Sigmoid colon (tissue), 7 donors: ENCODE data around the gene MAD2L2. TPM values are rescaled to one million over a fixed set of nuclear protein-coding genes. Genes with fewer than 3 reads are reported as not detected.

Source experiments
- DNase-seq: peaks from one replicate; pipeline ENCODE4 v3.0.0-alpha.2; 2019
- H3K27ac ChIP-seq, 4 donors: fragments of 200-600 bp; sonication (generic); one replicate each; pipeline ENCODE4 v1.5.1; 2016 to 2019; ENCODE audit warnings: mild to moderate bottlenecking in 1 of 4
- H3K27me3 ChIP-seq, 3 donors: fragments of 200-600 bp; sonication (generic); one replicate each; pipeline ENCODE4 v1.5.1; 2019; ENCODE audit warnings: mild to moderate bottlenecking in 1 of 3
- H3K36me3 ChIP-seq, 4 donors: fragments of 200-600 bp; sonication (generic); one replicate each; pipeline ENCODE4 v1.5.1; 2016 to 2019
- H3K4me1 ChIP-seq, 4 donors: fragments of 200-600 bp; sonication (generic); one replicate each; pipeline ENCODE4 v1.5.1; 2017 to 2019
- H3K4me3 ChIP-seq, 4 donors: fragments of 200-600 bp; sonication (generic); one replicate each; pipeline ENCODE4 v1.5.1; 2017 to 2019; ENCODE audit warnings: mild to moderate bottlenecking in 2 of 4, moderate library complexity in 1 of 4
- H3K9me3 ChIP-seq, 4 donors: fragments of 200-600 bp in 3 of 4; sonication (generic) in 3 of 4; one replicate each; pipeline versions ENCODE4 v1.5.1 to v1.6.1; 2013 to 2019
- CTCF ChIP-seq, 4 experiments: fragments of 450-650 bp in 3 of 4; fragments of 200-600 bp in 1 of 4; IDR thresholded peaks; one replicate each; pipeline ENCODE4 v1.5.1; 2016 to 2019; ENCODE audit warnings: antibody characterized with exemption in 4 of 4, mild to moderate bottlenecking in 3 of 4, moderate library complexity in 2 of 4
- EP300 ChIP-seq, 4 donors: sonication (generic); formaldehyde crosslinking; IDR thresholded peaks; one replicate each; pipeline ENCODE4 v1.6.1; 2017; ENCODE audit warnings: antibody characterized with exemption in 4 of 4
- POLR2A ChIP-seq, 2 donors: fragments of 450-650 bp; IDR thresholded peaks; one replicate each; pipeline ENCODE4 v1.6.1; 2016; ENCODE audit warnings: antibody characterized with exemption in 2 of 2, mild to moderate bottlenecking in 2 of 2, moderate library complexity in 2 of 2
- POLR2AphosphoS5 ChIP-seq, 4 donors: sonication (generic); formaldehyde crosslinking; IDR thresholded peaks; one replicate each; pipeline ENCODE4 v1.6.1; 2017; ENCODE audit warnings: antibody characterized with exemption in 4 of 4
- WGBS, 2 donors: extraction: QIAGEN DNeasy Blood & Tissue Kit; methylation state at CpG; one replicate each; pipeline ENCODE4 v1.1.7; 2013; 5-methylcytosine and 5-hydroxymethylcytosine counted together
- intact Hi-C: fragments of 100-400 bp; cut with DNase I; formaldehyde crosslinking; loops from one replicate; pipeline ENCODE4 v1.15.1; 2023
- polyA plus RNA-seq, 3 donors: library from polyadenylated mRNA; stranded (reverse); fragments of 200-250 nt; gene quantifications; one replicate each; pipeline ENCODE4 v1.2.3, GENCODE V29; 2013
- total RNA-seq, 4 donors: library from RNA; depleted of rRNA; stranded (reverse); fragments of >200 nt; gene quantifications; one replicate each; pipeline ENCODE4 v1.1.0, GENCODE V29; 2016
- donor health status: healthy with polysubstance abuse.
- donor health status: Bipolar disorder and iron deficiency.
- donor health status: healthy.

Gene MAD2L2
- total and polyA plus RNA-seq, 7 donors, result 8.8 to 57.9 (median 28.2) TPM

GRCh38 chr1:11654137-11654938 is 26.6 kb downstream of the MAD2L2 start, which contains the start of the genes FBXO2 and FBXO44:
Gene FBXO2 (minus strand): TSS chr1:11654429. CDS start chr1:11654340, 89 bp downstream.
Gene FBXO44 (plus strand): TSS chr1:11654877. CDS start chr1:11655836, 959 bp downstream.
- Histone ChIP-seq H3K9me3 (no peaks in the 10 kb centered on the region), H3K4me1 (peaks cover 0 to 35% (median 29%) of the 10 kb centered on the region in 4 donors), H3K27me3 (peaks cover 7 to 17% (median 10%) of the 10 kb centered on the region in 3 donors), H3K27ac (peak within 1 kb of the TSS; percentile 24 to 80 (median 47)), H3K4me3 (peak within 1 kb of the TSS; percentile 57 to 78 (median 69)), H3K36me3 (peaks cover 0 to 18% (median 0%) of the 10 kb centered on the region in 4 donors)
- peak; percentile 77 for DNase-seq
- intact Hi-C loops, result loop anchor here (5.0 kb wide), 4 partner anchors 83 to 253 kb away; partner anchors contain the start of gene AGTRAP
- 3 to 6% methylated on average over 94 of the region's 94 CpGs for WGBS, 2 donors
- no peak for TF ChIP-seq POLR2AphosphoS5 (IDR thresholded peaks at IDR 0.05)
- TF ChIP-seq POLR2A (IDR thresholded peaks at IDR 0.05), result no peak
- no peak for TF ChIP-seq CTCF (IDR thresholded peaks at IDR 0.05)

- peaks cover 0 to 40% (median 32%) of the 10 kb centered on the region in 4 donors for H3K4me1 ChIP-seq
- no peaks in the 10 kb centered on the region for H3K9me3 ChIP-seq
- TF ChIP-seq POLR2AphosphoS5 (IDR thresholded peaks at IDR 0.05) (no peak), EP300 (IDR thresholded peaks at IDR 0.05) (no peak), CTCF (IDR thresholded peaks at IDR 0.05) (no peak), POLR2A (IDR thresholded peaks at IDR 0.05) (no peak)
- peaks cover 7 to 23% (median 14%) of the 10 kb centered on the region in 3 donors for H3K27me3 ChIP-seq
- no peak for DNase-seq
- H3K4me3 ChIP-seq, result peak overlapping the region in 3 of 4 donors; percentile 57 to 78 (median 76)
- peaks cover 0 to 15% (median 0%) of the 10 kb centered on the region in 4 donors for H3K36me3 ChIP-seq
- peak overlapping the region in 2 of 4 donors; percentile 62 to 80 for H3K27ac ChIP-seq
- intact Hi-C loops, result loop anchor here (5.0 kb wide), 4 partner anchors 84 to 254 kb away; partner anchors contain the start of gene AGTRAP
- WGBS, 2 donors, result 55 to 82% methylated on average over 7 of the region's 7 CpGs
Measured at GRCh38 chr1:11653861-11654136, 27.1 kb downstream of the MAD2L2 start.

GRCh38 chr1:11653101-11653860 is 27.7 kb downstream of the MAD2L2 start:
- no peak overlapping the region for H3K4me3 ChIP-seq
- H3K9me3 ChIP-seq, result no peaks in the 10 kb centered on the region
- peaks cover 0 to 46% (median 37%) of the 10 kb centered on the region in 4 donors for H3K4me1 ChIP-seq
- no peak for DNase-seq
- intact Hi-C loops, result loop anchor here (5.0 kb wide), 4 partner anchors 84 to 254 kb away; partner anchors contain the start of gene AGTRAP
- TF ChIP-seq POLR2A (IDR thresholded peaks at IDR 0.05) (no peak), EP300 (IDR thresholded peaks at IDR 0.05) (no peak), POLR2AphosphoS5 (IDR thresholded peaks at IDR 0.05) (no peak)
- H3K27ac ChIP-seq, result peak overlapping the region in 2 of 4 donors; percentile 62 to 80
- H3K36me3 ChIP-seq, result peaks cover 0 to 11% (median 0%) of the 10 kb centered on the region in 4 donors
- H3K27me3 ChIP-seq, result peaks cover 7 to 26% (median 19%) of the 10 kb centered on the region in 3 donors
- WGBS, 2 donors, result 54 to 78% methylated on average over 17 of the region's 17 CpGs

GRCh38 chr1:11652203-11652780 is 28.7 kb downstream of the MAD2L2 start:
- Histone ChIP-seq H3K36me3 (peaks cover 0 to 8% (median 0%) of the 10 kb centered on the region in 4 donors), H3K9me3 (no peaks in the 10 kb centered on the region), H3K4me3 (no peak overlapping the region), H3K4me1 (peaks cover 0 to 49% (median 42%) of the 10 kb centered on the region in 4 donors), H3K27ac (no peak overlapping the region), H3K27me3 (peaks cover 7 to 26% (median 23%) of the 10 kb centered on the region in 3 donors)
- WGBS, 2 donors, result 91 to 94% methylated on average over 11 of the region's 11 CpGs
- TF ChIP-seq CTCF (IDR thresholded peaks at IDR 0.05), result no peak
- no peak for TF ChIP-seq POLR2AphosphoS5 (IDR thresholded peaks at IDR 0.05)
- TF ChIP-seq POLR2A (IDR thresholded peaks at IDR 0.05), result no peak
- DNase-seq, result no peak
- intact Hi-C loops, result loop anchor here (5.0 kb wide), 4 partner anchors 85 to 255 kb away; partner anchors contain the start of gene AGTRAP
